AG09319 (cell line): ENCODE measurements around the gene TGFBR2.

Experiments
- DNase-seq: peaks from one replicate; pipeline ENCODE4 v3.0.0-alpha.2; 2010; ENCODE audit warnings: low read depth; ENCODE audit errors: extremely low read depth
- TF ChIP-seq, protein P1 (sequence below): IDR thresholded peaks from 2 replicates; pipeline ENCODE4 v1.5.1; 2011; ENCODE audit warnings: low read depth, mild to moderate bottlenecking, inconsistent platforms, low read length, moderate library complexity

TGFBR2 gene

DNA sequence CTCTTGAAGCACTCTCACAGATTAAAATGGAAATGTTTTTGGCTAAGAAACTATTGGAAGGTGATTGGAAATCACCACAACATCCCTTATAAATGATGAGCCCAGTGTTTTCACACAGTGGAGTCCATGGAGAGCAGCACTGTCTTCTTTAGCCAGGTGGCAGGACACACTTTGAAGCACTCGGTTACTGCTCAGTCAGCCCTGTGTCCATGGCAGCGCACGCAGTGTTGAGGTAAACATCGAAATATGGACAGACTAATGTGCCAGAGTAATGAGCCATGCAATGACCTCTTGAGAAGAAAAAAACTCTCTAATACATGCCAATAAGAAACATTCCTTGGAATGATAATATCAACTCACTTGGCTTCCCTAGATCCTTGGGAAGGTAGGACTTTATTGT lies 66.6 kb downstream of the TGFBR2 start:
- TF ChIP-seq, protein P1, sequence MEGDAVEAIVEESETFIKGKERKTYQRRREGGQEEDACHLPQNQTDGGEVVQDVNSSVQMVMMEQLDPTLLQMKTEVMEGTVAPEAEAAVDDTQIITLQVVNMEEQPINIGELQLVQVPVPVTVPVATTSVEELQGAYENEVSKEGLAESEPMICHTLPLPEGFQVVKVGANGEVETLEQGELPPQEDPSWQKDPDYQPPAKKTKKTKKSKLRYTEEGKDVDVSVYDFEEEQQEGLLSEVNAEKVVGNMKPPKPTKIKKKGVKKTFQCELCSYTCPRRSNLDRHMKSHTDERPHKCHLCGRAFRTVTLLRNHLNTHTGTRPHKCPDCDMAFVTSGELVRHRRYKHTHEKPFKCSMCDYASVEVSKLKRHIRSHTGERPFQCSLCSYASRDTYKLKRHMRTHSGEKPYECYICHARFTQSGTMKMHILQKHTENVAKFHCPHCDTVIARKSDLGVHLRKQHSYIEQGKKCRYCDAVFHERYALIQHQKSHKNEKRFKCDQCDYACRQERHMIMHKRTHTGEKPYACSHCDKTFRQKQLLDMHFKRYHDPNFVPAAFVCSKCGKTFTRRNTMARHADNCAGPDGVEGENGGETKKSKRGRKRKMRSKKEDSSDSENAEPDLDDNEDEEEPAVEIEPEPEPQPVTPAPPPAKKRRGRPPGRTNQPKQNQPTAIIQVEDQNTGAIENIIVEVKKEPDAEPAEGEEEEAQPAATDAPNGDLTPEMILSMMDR, result no peak
- DNase-seq, result no peak

DNA sequence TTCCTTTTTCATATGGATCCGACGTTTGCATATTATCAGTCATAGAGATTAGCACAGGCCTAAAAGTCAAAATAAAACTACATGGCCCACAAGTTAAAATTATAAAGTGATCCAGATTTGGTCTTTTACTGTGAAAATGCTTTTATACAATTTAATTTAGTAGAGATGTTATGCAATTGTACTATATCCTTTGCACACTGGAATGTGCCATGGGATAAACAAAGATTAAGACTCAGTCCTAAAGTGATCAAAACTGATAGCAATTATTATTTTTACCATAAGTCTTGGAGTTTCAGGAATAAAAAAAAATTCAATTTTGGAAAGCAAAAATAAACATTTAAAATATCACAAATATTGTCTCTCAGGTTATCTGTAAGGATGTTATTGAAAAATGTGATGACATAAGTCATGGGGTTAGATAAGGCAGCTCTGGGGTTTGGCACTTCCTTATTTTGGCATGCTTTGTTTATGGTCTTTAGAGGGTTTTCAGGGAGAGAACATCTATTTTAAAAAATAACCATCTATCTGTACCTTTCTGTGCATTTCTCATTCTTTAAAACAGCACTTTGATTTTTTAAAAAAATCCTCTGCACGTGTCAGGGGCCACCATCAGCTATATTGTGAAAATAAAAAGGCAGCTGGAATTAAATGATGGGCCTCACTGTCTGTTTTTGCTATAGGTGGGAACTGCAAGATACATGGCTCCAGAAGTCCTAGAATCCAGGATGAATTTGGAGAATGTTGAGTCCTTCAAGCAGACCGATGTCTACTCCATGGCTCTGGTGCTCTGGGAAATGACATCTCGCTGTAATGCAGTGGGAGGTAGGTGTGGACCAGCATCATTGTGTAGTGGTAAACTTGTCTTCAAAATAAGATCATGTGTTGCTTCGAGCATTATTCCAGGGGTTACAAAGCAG lies 67.3 kb downstream of the TGFBR2 start:
- no peak for DNase-seq
- TF ChIP-seq, protein P1, result no peak

DNA sequence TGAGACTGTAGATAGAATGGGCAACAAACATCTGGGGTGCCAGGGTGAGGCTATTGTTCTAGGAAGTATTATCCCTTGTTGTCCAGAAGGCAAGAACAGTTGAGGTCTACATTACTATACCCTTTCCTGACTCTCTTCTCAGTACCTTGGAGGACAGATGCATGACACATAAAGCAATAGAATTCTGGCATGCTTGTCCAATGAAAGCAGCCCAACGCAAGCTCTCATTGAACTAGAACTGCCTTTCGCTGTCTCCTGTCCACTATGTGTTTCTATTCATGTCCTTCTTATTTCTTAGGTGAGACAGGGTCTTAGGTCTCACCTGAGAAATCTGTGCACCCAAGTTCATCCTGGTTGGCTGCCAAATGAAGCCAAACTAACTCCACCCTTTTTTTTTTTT lies 68.6 kb downstream of the TGFBR2 start:
- TF ChIP-seq, protein P1, result no peak

DNA sequence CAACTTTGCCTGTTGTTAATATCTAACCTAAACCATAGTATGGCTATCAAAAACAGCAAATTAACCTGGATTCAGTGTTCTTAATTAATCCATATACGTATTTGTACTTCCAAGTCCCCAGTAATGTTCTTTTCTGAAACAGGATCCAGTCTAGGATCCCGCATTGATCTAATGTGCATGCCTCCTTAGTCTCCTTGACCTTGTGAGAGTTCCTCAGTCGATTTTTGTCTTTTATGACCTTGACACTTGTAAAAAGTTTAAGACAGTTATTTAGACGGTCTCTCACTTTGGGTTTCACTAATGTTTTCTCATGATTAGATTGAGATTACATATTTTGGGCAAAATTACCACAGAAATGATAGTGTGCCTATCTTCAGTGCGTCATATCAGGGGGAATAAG lies 69.4 kb downstream of the TGFBR2 start:
- DNase-seq, result no peak
- TF ChIP-seq, protein P1, result no peak

More for the DNA sequence above, 68.6 kb downstream of the TGFBR2 start:
- DNase-seq, result no peak

DNA sequence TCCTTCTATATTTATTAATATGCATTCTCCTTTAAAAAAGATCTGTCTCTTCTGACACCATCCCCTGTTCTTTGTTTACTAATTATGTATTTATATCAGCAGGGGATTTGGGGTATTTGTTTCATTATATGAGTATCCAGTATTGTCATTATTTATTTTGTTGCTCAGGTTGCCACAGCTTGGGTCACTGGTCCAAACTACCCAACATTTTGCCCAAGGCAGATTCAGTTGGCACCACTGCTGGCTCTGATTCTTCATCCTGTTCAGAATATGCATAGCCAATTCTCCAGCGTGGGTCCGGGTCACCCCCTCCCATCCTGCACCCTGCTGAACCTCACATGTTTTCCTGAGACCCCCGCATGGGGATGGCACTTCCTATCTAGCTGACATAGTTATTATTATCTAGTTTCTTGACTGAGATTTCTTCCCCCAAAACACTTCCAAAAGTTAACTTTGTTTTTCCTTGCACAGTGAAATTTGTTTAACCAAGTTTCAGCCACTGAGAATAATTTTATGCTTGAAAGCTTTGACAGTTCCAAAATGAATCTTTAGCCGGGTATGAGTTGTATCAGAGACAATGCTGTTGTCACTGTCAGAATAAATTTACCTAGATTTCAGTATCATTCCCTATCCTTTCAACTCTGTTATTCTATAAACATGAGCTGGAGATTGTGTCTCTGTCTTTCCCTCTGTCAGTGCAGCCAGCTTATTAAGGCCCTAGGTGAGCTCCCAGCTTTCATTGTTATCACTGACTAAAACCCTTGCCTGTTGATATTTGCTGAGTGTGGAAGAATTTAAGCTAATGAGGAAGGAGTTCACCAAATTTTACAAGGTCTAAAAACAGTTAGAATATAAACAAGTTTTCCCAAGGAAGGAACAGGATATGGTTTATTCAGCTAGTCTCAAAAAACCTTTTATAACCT lies 70.3 kb downstream of the TGFBR2 start:
- DNase-seq, result no peak
- TF ChIP-seq, protein P1, result no peak

DNA sequence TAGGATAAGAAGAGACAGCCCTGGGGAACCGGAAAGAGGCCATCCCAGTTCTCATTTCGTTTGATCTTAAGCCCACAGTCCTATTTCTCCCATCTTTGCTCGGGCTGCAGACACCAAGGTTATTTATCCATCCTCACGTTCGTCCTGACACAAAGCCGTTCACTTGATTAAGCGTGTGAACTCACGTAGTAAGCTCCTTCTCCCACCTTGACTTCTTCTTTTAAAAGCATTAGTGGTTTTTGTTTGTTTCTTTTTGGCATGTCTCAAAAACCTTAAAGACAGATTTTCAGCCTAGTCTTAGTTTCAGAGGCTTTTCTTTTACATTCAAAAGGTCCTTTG lies 70.9 kb downstream of the TGFBR2 start:
- no peak for DNase-seq
- TF ChIP-seq, protein P1, result no peak

DNA sequence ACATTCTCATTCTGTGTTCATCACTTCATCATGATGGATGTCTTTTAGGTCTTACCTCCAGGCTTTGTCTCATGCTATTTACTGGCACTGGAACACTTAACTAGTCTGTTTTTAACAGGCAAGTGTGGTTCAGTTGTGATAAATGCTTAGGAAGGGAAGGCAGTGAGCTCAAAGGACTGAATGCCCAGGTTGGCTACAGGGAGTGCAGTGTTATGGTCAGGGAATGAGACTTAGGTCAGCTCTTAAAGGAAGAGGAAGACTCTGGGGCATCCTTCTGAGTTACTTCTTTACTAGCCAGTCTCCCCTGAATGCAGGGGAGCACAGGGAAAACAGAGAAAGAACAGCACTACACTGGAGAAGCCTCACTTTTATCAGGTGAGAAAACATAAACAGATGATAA lies 72.6 kb downstream of the TGFBR2 start:
- no peak for DNase-seq
- TF ChIP-seq, protein P1, result no peak
